K562 (cell line): ENCODE measurements around the gene FBXO48. TPM values are rescaled to one million over a fixed set of nuclear protein-coding genes. Genes with fewer than 3 reads are reported as not detected.

ENCODE experiments used
- DIDO1 ChIP-seq: fragments of 450-650 bp; IDR thresholded peaks from 2 replicates; pipeline ENCODE4 v1.6.1; 2016; ENCODE audit warnings: low read depth, missing biosample characterization, missing genetic modification characterization
- EHMT2 ChIP-seq: fragments of 450-650 bp; IDR thresholded peaks from 2 replicates; pipeline ENCODE4 v1.6.1; 2018; ENCODE audit warnings: antibody characterized with exemption
- EWSR1 ChIP-seq: fragments of 450-650 bp; IDR thresholded peaks from 2 replicates; pipeline ENCODE4 v1.6.1; 2018; ENCODE audit warnings: borderline replicate concordance, mild to moderate bottlenecking, low read depth, moderate library complexity; ENCODE audit not compliant: partially characterized antibody
- FOXK2 ChIP-seq, 2 experiments: fragments of 450-650 bp; IDR thresholded peaks in 1 of 2; conservative IDR thresholded peaks in 1 of 2; 2 replicates each; pipeline ENCODE4 v1.6.1; 2016; ENCODE audit warnings: low read depth in 2 of 2, mild to moderate bottlenecking in 1 of 2
- HNRNPK ChIP-seq: fragments of 200-400 bp; formaldehyde crosslinking; IDR thresholded peaks from one replicate; pipeline ENCODE4 v1.6.1; 2018; ENCODE audit warnings: mild to moderate bottlenecking, low read depth, low read length; ENCODE audit not compliant: poor library complexity, severe bottlenecking
- KDM2B ChIP-seq: fragments of 250-450 bp; sonication (Bioruptor Pico); IDR thresholded peaks from 2 replicates; pipeline ENCODE4 v1.8.0; 2021; ENCODE audit warnings: mild to moderate bottlenecking, moderate library complexity
- KHSRP ChIP-seq: fragments of 450-650 bp; IDR thresholded peaks from 2 replicates; pipeline ENCODE4 v1.6.1; 2017
- L3MBTL2 ChIP-seq: fragments of 450-650 bp; IDR thresholded peaks from 2 replicates; pipeline ENCODE4 v1.6.1; 2016; ENCODE audit warnings: mild to moderate bottlenecking, moderate library complexity
- PCBP1 ChIP-seq: fragments of 200-400 bp; formaldehyde crosslinking; IDR thresholded peaks from 2 replicates; pipeline ENCODE4 v1.6.1; 2018; ENCODE audit warnings: mild to moderate bottlenecking, low read depth, low read length; ENCODE audit not compliant: poor library complexity, severe bottlenecking
- SMAD3 ChIP-seq: fragments of 450-650 bp; formaldehyde crosslinking; conservative IDR thresholded peaks from 2 replicates; pipeline ENCODE4 v1.4.0; 2020; ENCODE audit warnings: mild to moderate bottlenecking
- SRSF7 ChIP-seq: fragments of 200-400 bp; formaldehyde crosslinking; optimal IDR thresholded peaks from 2 replicates; pipeline ENCODE3; 2017; ENCODE audit warnings: mild to moderate bottlenecking, low read depth, low read length
- TBL1XR1 ChIP-seq, 2 experiments: IDR thresholded peaks; 2 replicates each; pipeline ENCODE4 v1.6.1; 2012; ENCODE audit warnings: improper control_type of control experiment in 2 of 2, low read length in 2 of 2, mild to moderate bottlenecking in 1 of 2
- ZBTB7A ChIP-seq: IDR thresholded peaks from 2 replicates; pipeline ENCODE4 v1.6.1; 2011; ENCODE audit warnings: low read depth, mild to moderate bottlenecking, low read length, moderate library complexity, borderline replicate concordance; ENCODE audit not compliant: control insufficient read depth
- ZNF431 ChIP-seq: sonication (generic); formaldehyde crosslinking; IDR thresholded peaks from 2 replicates; pipeline ENCODE4 v1.8.0; 2022; ENCODE audit warnings: mild to moderate bottlenecking, missing genetic modification reagents
- ZNF695 ChIP-seq: fragments of 450-650 bp; formaldehyde crosslinking; IDR thresholded peaks from 2 replicates; pipeline ENCODE4 v1.4.0; 2020; ENCODE audit warnings: mild to moderate bottlenecking, moderate library complexity
- polyA plus RNA-seq, 8 experiments: library from polyadenylated mRNA; depleted of rRNA in 4 of 8; stranded (reverse) in 5 of 8; unstranded in 3 of 8; fragments of >200 nt; fragmentation: Nextera tagmentation in 2 of 8; fragmentation: Illumina TruSeq in 1 of 8; extraction: Ambion mirVana in 2 of 8; extraction: Trizol in 1 of 8; gene quantifications; 2 replicates each; pipeline versions ENCODE4 v1.2.1 to v1.2.3, GENCODE V29; 2011 to 2014; ENCODE audit warnings: inconsistent platforms in 1 of 8, missing spikeins in 1 of 8
- total RNA-seq, 7 experiments: library from RNA; depleted of rRNA in 6 of 7; stranded (reverse); fragments of >200 nt in 6 of 7; fragmentation: Illumina TruSeq in 2 of 7; extraction: Trizol in 2 of 7; gene quantifications; 2 replicates each; pipeline versions ENCODE4 v1.2.1 to v1.2.3, GENCODE V29; 2011 to 2021; ENCODE audit warnings: low replicate concordance in 1 of 7
- TF ChIP-seq, protein P1 (sequence below): sonication (generic); formaldehyde crosslinking; IDR thresholded peaks from 2 replicates; pipeline ENCODE4 v1.8.0; 2022; ENCODE audit warnings: mild to moderate bottlenecking, missing genetic modification reagents
- TF ChIP-seq, protein P2 (sequence below): conservative IDR thresholded peaks from 2 replicates; pipeline ENCODE4 v1.6.1; 2011; ENCODE audit warnings: low read depth, mild to moderate bottlenecking, low read length; ENCODE audit not compliant: control insufficient read depth
- TF ChIP-seq, protein P3 (sequence below), 2 experiments: IDR thresholded peaks; 2 replicates each; pipeline ENCODE4 v1.6.1; 2012; ENCODE audit warnings: improper control_type of control experiment in 2 of 2, low read depth in 2 of 2, low read length in 2 of 2, borderline replicate concordance in 1 of 2

Gene FBXO48
- total and polyA plus RNA-seq, 9 of the 15 experiments (the other 6 are each of a cell fraction or from before 2014, with no cell fraction given) = 0.36 to 1.8 (median 0.73) TPM

DNA sequence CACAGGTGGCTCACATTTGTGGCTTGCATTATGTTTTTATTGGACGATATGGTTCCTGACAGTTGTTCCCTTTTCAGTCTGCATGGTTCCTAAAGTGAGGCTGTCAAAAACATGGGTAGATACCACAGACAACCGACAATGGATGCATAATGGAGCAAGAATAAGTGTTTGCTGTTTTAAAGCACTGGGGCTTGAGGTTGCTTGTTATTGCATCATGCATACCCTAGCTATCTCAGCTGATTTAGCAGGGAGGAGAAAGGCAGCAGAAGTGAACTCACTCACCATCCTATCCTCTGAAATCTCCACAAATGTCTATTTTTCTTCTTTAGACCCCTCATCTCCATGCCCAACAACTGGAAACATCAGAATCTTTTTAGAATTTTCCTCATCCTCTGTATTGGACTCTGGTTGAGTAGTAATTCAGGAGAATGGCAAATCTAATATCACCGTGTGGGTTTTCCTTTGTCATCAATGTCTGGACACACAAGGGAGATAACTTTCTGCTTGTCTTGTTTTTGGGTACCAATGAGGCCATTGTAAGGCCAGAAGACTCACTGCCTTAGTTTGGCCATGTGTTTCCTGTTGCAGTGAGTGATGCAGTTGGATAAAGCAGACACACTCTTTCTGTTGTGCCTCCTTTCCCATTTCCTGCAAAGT is 46.7 kb downstream of the FBXO48 start (continued):
- no peak for TF ChIP-seq ZBTB7A
- TF ChIP-seq SRSF7 = no peak
- no peak for TF ChIP-seq KDM2B (CRISPR knock-in tag)
- TF ChIP-seq, protein P1, sequence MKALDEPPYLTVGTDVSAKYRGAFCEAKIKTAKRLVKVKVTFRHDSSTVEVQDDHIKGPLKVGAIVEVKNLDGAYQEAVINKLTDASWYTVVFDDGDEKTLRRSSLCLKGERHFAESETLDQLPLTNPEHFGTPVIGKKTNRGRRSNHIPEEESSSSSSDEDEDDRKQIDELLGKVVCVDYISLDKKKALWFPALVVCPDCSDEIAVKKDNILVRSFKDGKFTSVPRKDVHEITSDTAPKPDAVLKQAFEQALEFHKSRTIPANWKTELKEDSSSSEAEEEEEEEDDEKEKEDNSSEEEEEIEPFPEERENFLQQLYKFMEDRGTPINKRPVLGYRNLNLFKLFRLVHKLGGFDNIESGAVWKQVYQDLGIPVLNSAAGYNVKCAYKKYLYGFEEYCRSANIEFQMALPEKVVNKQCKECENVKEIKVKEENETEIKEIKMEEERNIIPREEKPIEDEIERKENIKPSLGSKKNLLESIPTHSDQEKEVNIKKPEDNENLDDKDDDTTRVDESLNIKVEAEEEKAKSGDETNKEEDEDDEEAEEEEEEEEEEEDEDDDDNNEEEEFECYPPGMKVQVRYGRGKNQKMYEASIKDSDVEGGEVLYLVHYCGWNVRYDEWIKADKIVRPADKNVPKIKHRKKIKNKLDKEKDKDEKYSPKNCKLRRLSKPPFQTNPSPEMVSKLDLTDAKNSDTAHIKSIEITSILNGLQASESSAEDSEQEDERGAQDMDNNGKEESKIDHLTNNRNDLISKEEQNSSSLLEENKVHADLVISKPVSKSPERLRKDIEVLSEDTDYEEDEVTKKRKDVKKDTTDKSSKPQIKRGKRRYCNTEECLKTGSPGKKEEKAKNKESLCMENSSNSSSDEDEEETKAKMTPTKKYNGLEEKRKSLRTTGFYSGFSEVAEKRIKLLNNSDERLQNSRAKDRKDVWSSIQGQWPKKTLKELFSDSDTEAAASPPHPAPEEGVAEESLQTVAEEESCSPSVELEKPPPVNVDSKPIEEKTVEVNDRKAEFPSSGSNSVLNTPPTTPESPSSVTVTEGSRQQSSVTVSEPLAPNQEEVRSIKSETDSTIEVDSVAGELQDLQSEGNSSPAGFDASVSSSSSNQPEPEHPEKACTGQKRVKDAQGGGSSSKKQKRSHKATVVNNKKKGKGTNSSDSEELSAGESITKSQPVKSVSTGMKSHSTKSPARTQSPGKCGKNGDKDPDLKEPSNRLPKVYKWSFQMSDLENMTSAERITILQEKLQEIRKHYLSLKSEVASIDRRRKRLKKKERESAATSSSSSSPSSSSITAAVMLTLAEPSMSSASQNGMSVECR (CRISPR knock-in tag) = no peak
- peak; percentile 71; the same call in 1 of the 2 replicates for TF ChIP-seq EHMT2
- TF ChIP-seq, protein P2, sequence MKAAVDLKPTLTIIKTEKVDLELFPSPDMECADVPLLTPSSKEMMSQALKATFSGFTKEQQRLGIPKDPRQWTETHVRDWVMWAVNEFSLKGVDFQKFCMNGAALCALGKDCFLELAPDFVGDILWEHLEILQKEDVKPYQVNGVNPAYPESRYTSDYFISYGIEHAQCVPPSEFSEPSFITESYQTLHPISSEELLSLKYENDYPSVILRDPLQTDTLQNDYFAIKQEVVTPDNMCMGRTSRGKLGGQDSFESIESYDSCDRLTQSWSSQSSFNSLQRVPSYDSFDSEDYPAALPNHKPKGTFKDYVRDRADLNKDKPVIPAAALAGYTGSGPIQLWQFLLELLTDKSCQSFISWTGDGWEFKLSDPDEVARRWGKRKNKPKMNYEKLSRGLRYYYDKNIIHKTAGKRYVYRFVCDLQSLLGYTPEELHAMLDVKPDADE = no peak
- no peak for TF ChIP-seq ZNF431
- TF ChIP-seq FOXK2 (conservative IDR thresholded peaks at IDR 0.05 in 1 of 2, IDR thresholded peaks at IDR 0.05 in 1 of 2; ENCODE audit: low read depth in 2 of 2) = no peak
- TF ChIP-seq PCBP1 = no peak
- TF ChIP-seq TBL1XR1 (IDR thresholded peaks at IDR 0.05; ENCODE audit: low read length in 2 of 2) = no peak
- TF ChIP-seq DIDO1 = 0 out of 2 replicates have a peak, but pooled peaks have one; percentile 49
- TF ChIP-seq EWSR1 = no peak
- TF ChIP-seq L3MBTL2 = peak; percentile 78
- no peak for TF ChIP-seq ZNF695 (CRISPR knock-in tag)
- TF ChIP-seq KHSRP = no peak
- TF ChIP-seq HNRNPK = no peak
- peak; percentile 81 for TF ChIP-seq SMAD3
- TF ChIP-seq, protein P3, sequence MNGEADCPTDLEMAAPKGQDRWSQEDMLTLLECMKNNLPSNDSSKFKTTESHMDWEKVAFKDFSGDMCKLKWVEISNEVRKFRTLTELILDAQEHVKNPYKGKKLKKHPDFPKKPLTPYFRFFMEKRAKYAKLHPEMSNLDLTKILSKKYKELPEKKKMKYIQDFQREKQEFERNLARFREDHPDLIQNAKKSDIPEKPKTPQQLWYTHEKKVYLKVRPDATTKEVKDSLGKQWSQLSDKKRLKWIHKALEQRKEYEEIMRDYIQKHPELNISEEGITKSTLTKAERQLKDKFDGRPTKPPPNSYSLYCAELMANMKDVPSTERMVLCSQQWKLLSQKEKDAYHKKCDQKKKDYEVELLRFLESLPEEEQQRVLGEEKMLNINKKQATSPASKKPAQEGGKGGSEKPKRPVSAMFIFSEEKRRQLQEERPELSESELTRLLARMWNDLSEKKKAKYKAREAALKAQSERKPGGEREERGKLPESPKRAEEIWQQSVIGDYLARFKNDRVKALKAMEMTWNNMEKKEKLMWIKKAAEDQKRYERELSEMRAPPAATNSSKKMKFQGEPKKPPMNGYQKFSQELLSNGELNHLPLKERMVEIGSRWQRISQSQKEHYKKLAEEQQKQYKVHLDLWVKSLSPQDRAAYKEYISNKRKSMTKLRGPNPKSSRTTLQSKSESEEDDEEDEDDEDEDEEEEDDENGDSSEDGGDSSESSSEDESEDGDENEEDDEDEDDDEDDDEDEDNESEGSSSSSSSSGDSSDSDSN (IDR thresholded peaks at IDR 0.05; ENCODE audit: borderline replicate concordance in 1 of 2, low read depth in 2 of 2, low read length in 2 of 2) = no peak
